DOHH2 (cell line): ENCODE data around the gene LRRC3C.

Experiments used
- EZH2phosphoT487 ChIP-seq: fragments of 200-600 bp; sonication (generic); IDR thresholded peaks from 2 replicates; pipeline ENCODE4 v1.6.1; 2017; ENCODE audit warnings: borderline replicate concordance, mild to moderate bottlenecking, antibody characterized with exemption, low read length, moderate library complexity, mixed read lengths
- TF ChIP-seq, protein P1 (sequence below): fragments of 200-600 bp; sonication (generic); IDR thresholded peaks from one replicate; pipeline ENCODE4 v1.5.1; 2014; ENCODE audit warnings: antibody characterized with exemption, mild to moderate bottlenecking, low read depth, low read length; ENCODE audit not compliant: poor library complexity, severe bottlenecking

DNA sequence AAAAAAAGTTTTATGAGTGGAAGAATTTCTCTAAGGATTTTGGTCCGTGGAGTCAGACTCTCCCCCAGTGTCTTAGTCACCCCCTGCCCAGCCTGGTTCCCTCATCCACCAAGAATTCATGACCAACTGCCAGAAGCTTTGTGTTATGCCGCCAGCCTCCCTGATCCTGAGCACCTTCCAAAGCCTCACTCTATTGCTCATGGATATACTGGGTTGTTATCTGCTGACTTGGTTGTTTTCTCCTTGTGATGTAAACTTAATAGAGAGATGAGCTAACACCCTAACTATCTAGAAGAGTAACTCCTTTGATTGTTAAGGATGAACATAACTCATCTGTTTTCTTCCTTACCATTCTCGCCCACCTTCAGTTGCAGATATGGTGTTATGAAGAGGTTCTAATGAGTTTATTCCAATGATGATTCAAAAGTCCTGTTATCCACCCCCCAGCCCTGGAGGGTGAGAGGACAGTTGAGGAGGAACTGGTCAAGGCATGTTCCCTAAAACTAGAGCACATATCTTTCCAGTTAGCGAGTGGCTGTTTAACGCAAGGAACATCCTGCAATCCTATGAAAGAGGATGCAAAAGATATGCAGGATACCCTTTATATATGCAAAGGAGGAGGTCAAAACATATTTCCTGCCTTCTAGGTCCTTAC is 51.6 kb downstream of the LRRC3C start:
- TF ChIP-seq, protein P1, sequence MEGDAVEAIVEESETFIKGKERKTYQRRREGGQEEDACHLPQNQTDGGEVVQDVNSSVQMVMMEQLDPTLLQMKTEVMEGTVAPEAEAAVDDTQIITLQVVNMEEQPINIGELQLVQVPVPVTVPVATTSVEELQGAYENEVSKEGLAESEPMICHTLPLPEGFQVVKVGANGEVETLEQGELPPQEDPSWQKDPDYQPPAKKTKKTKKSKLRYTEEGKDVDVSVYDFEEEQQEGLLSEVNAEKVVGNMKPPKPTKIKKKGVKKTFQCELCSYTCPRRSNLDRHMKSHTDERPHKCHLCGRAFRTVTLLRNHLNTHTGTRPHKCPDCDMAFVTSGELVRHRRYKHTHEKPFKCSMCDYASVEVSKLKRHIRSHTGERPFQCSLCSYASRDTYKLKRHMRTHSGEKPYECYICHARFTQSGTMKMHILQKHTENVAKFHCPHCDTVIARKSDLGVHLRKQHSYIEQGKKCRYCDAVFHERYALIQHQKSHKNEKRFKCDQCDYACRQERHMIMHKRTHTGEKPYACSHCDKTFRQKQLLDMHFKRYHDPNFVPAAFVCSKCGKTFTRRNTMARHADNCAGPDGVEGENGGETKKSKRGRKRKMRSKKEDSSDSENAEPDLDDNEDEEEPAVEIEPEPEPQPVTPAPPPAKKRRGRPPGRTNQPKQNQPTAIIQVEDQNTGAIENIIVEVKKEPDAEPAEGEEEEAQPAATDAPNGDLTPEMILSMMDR: no peak
- TF ChIP-seq EZH2phosphoT487: no peak
